Adrenal gland (tissue), 12 donors: Measurements from ENCODE around the gene GNG2. TPM values are rescaled to one million over a fixed set of nuclear protein-coding genes. Genes with fewer than 3 reads are reported as not detected.

Experiments used
- DNase-seq, 7 donors: peaks; one replicate each; pipeline ENCODE4 v3.0.0-alpha.2; 2019 to 2020
- H3K27ac ChIP-seq, 5 donors: fragments of 200-600 bp; sonication (generic) in 4 of 5; 1 replicate in 3 of 5; 2 replicates in 2 of 5; pipeline versions ENCODE4 v1.5.1 to v1.8.0; 2016 to 2020; ENCODE audit warnings: mild to moderate bottlenecking in 1 of 5
- H3K27me3 ChIP-seq: fragments of 200-600 bp; 2 replicates; pipeline ENCODE4 v1.8.0; 2021
- H3K36me3 ChIP-seq, 2 donors: fragments of 200-600 bp; replicated peaks in 1 of 2; 1 replicate in 1 of 2; 2 replicates in 1 of 2; pipeline versions ENCODE4 v1.5.1 to v1.8.0; 2018 to 2022
- H3K4me1 ChIP-seq, 2 donors: fragments of 200-600 bp; replicated peaks in 1 of 2; 1 replicate in 1 of 2; 2 replicates in 1 of 2; pipeline versions ENCODE4 v1.5.1 to v1.8.0; 2018 to 2021
- H3K4me3 ChIP-seq, 4 donors: fragments of 200-600 bp; sonication (generic) in 3 of 4; one replicate each; pipeline ENCODE4 v1.5.1; 2016 to 2018
- H3K9me3 ChIP-seq, 3 donors: fragments of 200-600 bp; sonication (generic) in 1 of 3; replicated peaks in 1 of 3; 1 replicate in 2 of 3; 2 replicates in 1 of 3; pipeline versions ENCODE4 v1.5.1 to v1.8.0; 2016 to 2021
- CTCF ChIP-seq, 6 experiments: fragments of 450-650 bp in 4 of 6; fragments of 200-600 bp in 2 of 6; sonication (generic) in 1 of 6; IDR thresholded peaks; 1 replicate in 5 of 6; 2 replicates in 1 of 6; pipeline versions ENCODE4 v1.5.1 to v1.8.0; 2016 to 2021; ENCODE audit warnings: antibody characterized with exemption in 6 of 6, mild to moderate bottlenecking in 2 of 6, moderate library complexity in 1 of 6
- POLR2A ChIP-seq, 2 donors: fragments of 450-650 bp; IDR thresholded peaks; one replicate each; pipeline ENCODE4 v1.6.1; 2017; ENCODE audit warnings: antibody characterized with exemption in 2 of 2, mild to moderate bottlenecking in 2 of 2, moderate library complexity in 1 of 2
- WGBS, 4 donors: extraction: QIAGEN DNeasy Blood & Tissue Kit in 2 of 4; methylation state at CpG; one replicate each; pipeline versions ENCODE4 v1.1.5 to v1.1.7; 2013 to 2017; 5-methylcytosine and 5-hydroxymethylcytosine counted together
- intact Hi-C, 2 donors: fragments of 100-400 bp; cut with DNase I; formaldehyde crosslinking; loops; one replicate each; pipeline versions ENCODE4 v1.14.1 to v1.15.0; 2022 to 2023
- polyA plus RNA-seq, 3 donors: library from polyadenylated mRNA; stranded (reverse); fragments of 200-250 nt in 2 of 3; fragments of 350-450 nt in 1 of 3; fragmentation: Illumina TruSeq in 1 of 3; extraction: RNeasy Lipid Tissue Mini Kit (QIAGEN cat#74804) in 1 of 3; gene quantifications; one replicate each; pipeline ENCODE4 v1.2.3, GENCODE V29; 2013 to 2014
- total RNA-seq, 9 donors: library from RNA; depleted of rRNA in 4 of 9; stranded (reverse); fragments of >200 nt in 4 of 9; fragments of 120-200 nt in 1 of 9; fragmentation: NEBNext Ultra II Directional in 1 of 9; extraction: Animal tissue kit (Norgen Biotek cat#: 25700) in 1 of 9; gene quantifications; one replicate each; pipeline versions ENCODE4 v1.1.0 to v1.2.4, GENCODE V29; 2013 to 2023
- donor health status: healthy with polysubstance abuse.
- donor health status: Bipolar disorder and iron deficiency.
- donor health status: DM: yes; HTN: yes; CAD: no.
- donor health status: DM: no; HTN: no; CAD: no.
- donor health status: DM: no; HTN: no; CAD: no.
- donor health status: DM: yes; HTN: yes; CAD: no.

Gene GNG2
- total and polyA plus RNA-seq, 12 donors, result 6.7 to 61.4 (median 20.7) TPM

GRCh38 chr14:51823706-51824105 is 36.7 kb upstream of the GNG2 start:
- Histone ChIP-seq H3K27me3 (no peaks in the 10 kb centered on the region), H3K4me1 (peaks cover 6 to 9% of the 10 kb centered on the region in 2 donors), H3K4me3 (no peak overlapping the region), H3K36me3 (no peaks in the 10 kb centered on the region), H3K27ac (no peak overlapping the region), H3K9me3 (no peaks in the 10 kb centered on the region)
- no peak for DNase-seq
- TF ChIP-seq CTCF (IDR thresholded peaks at IDR 0.05) (no peak), POLR2A (IDR thresholded peaks at IDR 0.05) (no peak)
- intact Hi-C loops, result no loop called here
- WGBS, 4 donors, result 82 to 88% (median 85%) methylated on average over 6 of the region's 6 CpGs

GRCh38 chr14:51824191-51824590 is 36.2 kb upstream of the GNG2 start:
- H3K4me3 ChIP-seq, result no peak overlapping the region
- WGBS, 4 donors, result 89 to 98% (median 93%) methylated on average over 3 of the region's 3 CpGs
- no peaks in the 10 kb centered on the region for H3K36me3 ChIP-seq
- H3K4me1 ChIP-seq, result peaks cover 6 to 9% of the 10 kb centered on the region in 2 donors
- no peaks in the 10 kb centered on the region for H3K9me3 ChIP-seq
- H3K27me3 ChIP-seq, result no peaks in the 10 kb centered on the region
- TF ChIP-seq POLR2A (IDR thresholded peaks at IDR 0.05) (no peak), CTCF (IDR thresholded peaks at IDR 0.05) (no peak)
- H3K27ac ChIP-seq, result no peak overlapping the region
- DNase-seq, result no peak
- intact Hi-C loops, result no loop called here

- WGBS, 4 donors, result 83 to 100% (median 95%) methylated on average over 1 of the region's 1 CpG
- H3K27ac ChIP-seq, result no peak overlapping the region
- no peaks in the 10 kb centered on the region for H3K9me3 ChIP-seq
- no peaks in the 10 kb centered on the region for H3K27me3 ChIP-seq
- no peak for DNase-seq
- H3K4me3 ChIP-seq, result no peak overlapping the region
- peaks cover 6 to 9% of the 10 kb centered on the region in 2 donors for H3K4me1 ChIP-seq
- intact Hi-C loops, result no loop called here
- H3K36me3 ChIP-seq, result no peaks in the 10 kb centered on the region
- TF ChIP-seq CTCF (IDR thresholded peaks at IDR 0.05), result no peak
- TF ChIP-seq POLR2A (IDR thresholded peaks at IDR 0.05), result no peak
Observed at GRCh38 chr14:51825926-51826325, 34.5 kb upstream of the GNG2 start.

GRCh38 chr14:51828017-51828797 is 32.2 kb upstream of the GNG2 start:
- DNase-seq, result peak; percentile 42 to 80 (median 70)
- intact Hi-C loops, result no loop called here
- peak overlapping the region in 3 of 5 donors; percentile 11 to 46 (median 13) for H3K27ac ChIP-seq
- H3K4me3 ChIP-seq, result no peak overlapping the region
- H3K36me3 ChIP-seq, result no peaks in the 10 kb centered on the region
- peaks cover 6 to 9% of the 10 kb centered on the region in 2 donors for H3K4me1 ChIP-seq
- 20 to 28% (median 24%) methylated on average over 7 to 8 of the region's 8 CpGs for WGBS, 4 donors
- no peak for TF ChIP-seq CTCF (IDR thresholded peaks at IDR 0.05)
- TF ChIP-seq POLR2A (IDR thresholded peaks at IDR 0.05), result no peak
- no peaks in the 10 kb centered on the region for H3K9me3 ChIP-seq
- H3K27me3 ChIP-seq, result no peaks in the 10 kb centered on the region
